Tibial nerve (tissue), 4 donors: Measurements from ENCODE around the gene RBKS.

ENCODE experiments used
- EP300 ChIP-seq, 2 donors: sonication (generic); formaldehyde crosslinking; IDR thresholded peaks; one replicate each; pipeline ENCODE4 v1.6.1; 2017; ENCODE audit warnings: antibody characterized with exemption in 2 of 2, mild to moderate bottlenecking in 1 of 2
- POLR2A ChIP-seq, 2 donors: fragments of 450-650 bp; IDR thresholded peaks; one replicate each; pipeline ENCODE4 v1.6.1; 2017; ENCODE audit warnings: antibody characterized with exemption in 2 of 2, mild to moderate bottlenecking in 2 of 2, moderate library complexity in 2 of 2
- TF ChIP-seq, protein P1 (sequence below), 5 experiments: fragments of 200-600 bp in 3 of 5; fragments of 450-650 bp in 2 of 5; sonication (generic) in 3 of 5; IDR thresholded peaks; one replicate each; pipeline ENCODE4 v1.5.1; 2016 to 2019; ENCODE audit warnings: antibody characterized with exemption in 5 of 5, mild to moderate bottlenecking in 3 of 5, moderate library complexity in 2 of 5

DNA sequence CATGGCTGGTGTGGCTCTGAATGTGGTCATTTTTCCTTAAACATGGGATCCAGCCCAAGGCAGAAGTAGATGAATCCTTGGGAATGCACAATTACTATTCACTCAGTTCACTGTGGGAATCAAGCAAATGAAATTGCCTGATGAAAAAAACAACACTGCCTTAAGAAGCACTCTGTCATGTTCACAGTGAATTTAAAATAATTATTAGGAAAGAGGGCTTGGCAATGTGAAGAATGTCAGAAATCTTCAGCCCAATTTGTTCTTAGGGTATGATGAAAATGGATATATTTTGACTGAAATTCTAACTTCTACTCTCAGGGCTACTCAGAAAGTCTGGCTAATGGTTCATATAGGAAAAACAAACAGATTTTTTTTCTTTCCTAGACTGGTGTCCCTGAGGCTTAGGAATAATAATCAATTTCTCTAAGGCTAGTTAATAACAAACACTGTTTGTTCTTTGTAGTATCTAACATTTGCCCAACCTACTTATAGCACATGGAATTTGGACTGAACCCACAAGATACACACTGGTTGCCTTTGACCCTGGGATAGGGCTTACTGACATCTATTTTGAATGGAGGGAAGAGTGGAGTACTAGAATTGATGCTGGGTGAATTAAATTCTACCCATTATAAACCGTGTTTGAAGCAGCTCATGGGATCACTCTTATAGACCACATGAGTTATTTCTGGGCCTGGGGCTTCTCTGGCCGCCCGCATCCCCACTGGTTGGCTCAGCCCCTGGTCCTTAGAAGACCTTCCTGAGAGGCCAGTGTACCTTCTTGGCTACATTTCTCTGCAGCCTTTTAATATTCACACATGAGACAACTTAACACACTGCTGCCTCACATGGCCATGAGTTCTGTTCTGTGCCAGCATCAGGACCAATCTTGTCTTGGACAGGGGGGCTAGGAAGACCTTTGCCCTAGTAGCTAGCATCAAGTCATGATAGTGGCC, 127.0 kb downstream of the RBKS start:
- TF ChIP-seq POLR2A (IDR thresholded peaks at IDR 0.05), result no peak
- TF ChIP-seq, protein P1, sequence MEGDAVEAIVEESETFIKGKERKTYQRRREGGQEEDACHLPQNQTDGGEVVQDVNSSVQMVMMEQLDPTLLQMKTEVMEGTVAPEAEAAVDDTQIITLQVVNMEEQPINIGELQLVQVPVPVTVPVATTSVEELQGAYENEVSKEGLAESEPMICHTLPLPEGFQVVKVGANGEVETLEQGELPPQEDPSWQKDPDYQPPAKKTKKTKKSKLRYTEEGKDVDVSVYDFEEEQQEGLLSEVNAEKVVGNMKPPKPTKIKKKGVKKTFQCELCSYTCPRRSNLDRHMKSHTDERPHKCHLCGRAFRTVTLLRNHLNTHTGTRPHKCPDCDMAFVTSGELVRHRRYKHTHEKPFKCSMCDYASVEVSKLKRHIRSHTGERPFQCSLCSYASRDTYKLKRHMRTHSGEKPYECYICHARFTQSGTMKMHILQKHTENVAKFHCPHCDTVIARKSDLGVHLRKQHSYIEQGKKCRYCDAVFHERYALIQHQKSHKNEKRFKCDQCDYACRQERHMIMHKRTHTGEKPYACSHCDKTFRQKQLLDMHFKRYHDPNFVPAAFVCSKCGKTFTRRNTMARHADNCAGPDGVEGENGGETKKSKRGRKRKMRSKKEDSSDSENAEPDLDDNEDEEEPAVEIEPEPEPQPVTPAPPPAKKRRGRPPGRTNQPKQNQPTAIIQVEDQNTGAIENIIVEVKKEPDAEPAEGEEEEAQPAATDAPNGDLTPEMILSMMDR (IDR thresholded peaks at IDR 0.05), result no peak
- no peak for TF ChIP-seq EP300 (IDR thresholded peaks at IDR 0.05)
